HFF-Myc (cell line): ENCODE results near the gene STK11IP.

Experiments
- DNase-seq: peaks from one replicate; pipeline ENCODE4 v3.0.0-alpha.2; 2011; ENCODE audit warnings: low read depth; ENCODE audit errors: extremely low read depth
- H3K4me3 ChIP-seq: replicated peaks from 2 replicates; pipeline ENCODE4 v1.5.1; 2011; ENCODE audit warnings: low read depth, mild to moderate bottlenecking, control low read depth, low read length
- CTCF ChIP-seq: IDR thresholded peaks from 2 replicates; pipeline ENCODE4 v1.5.1; 2012; ENCODE audit warnings: mild to moderate bottlenecking, low read depth, low read length, control low read depth; ENCODE audit errors: missing control alignments

STK11IP gene

GRCh38 chr2:219625179-219625578 lies 27.5 kb downstream of the STK11IP start:
- H3K4me3 ChIP-seq = no peak overlapping the region
- DNase-seq = no peak
- TF ChIP-seq CTCF = no peak

- no peak for DNase-seq
- TF ChIP-seq CTCF = no peak
- H3K4me3 ChIP-seq = no peak overlapping the region
Measured at GRCh38 chr2:219626540-219626939, 28.9 kb downstream of the STK11IP start.

- TF ChIP-seq CTCF = no peak
- peak within 1 kb of the TSS; percentile 47 for H3K4me3 ChIP-seq
- no peak for DNase-seq
Measured at GRCh38 chr2:219627103-219628100, 29.7 kb downstream of the STK11IP start, which contains the start of gene SLC4A3. Gene SLC4A3 (plus strand): TSS chr2:219627630. CDS start chr2:219627993, 363 bp downstream.

- H3K4me3 ChIP-seq = peak overlapping the region; percentile 47
- DNase-seq = no peak
- TF ChIP-seq CTCF = no peak
Measured at GRCh38 chr2:219628235-219628985, 30.8 kb downstream of the STK11IP start.

GRCh38 chr2:219628986-219629901 lies 31.6 kb downstream of the STK11IP start:
- no peak for DNase-seq
- H3K4me3 ChIP-seq = no peak overlapping the region
- no peak for TF ChIP-seq CTCF
